IPS DF 4.7 (cell line): ENCODE measurements around the gene GMFB.

Experiments used
- DNase-seq: peaks from one replicate; pipeline ENCODE4 v3.0.0-alpha.2; 2013; ENCODE audit warnings: low spot score; ENCODE audit errors: extremely low read depth

Gene GMFB

DNA sequence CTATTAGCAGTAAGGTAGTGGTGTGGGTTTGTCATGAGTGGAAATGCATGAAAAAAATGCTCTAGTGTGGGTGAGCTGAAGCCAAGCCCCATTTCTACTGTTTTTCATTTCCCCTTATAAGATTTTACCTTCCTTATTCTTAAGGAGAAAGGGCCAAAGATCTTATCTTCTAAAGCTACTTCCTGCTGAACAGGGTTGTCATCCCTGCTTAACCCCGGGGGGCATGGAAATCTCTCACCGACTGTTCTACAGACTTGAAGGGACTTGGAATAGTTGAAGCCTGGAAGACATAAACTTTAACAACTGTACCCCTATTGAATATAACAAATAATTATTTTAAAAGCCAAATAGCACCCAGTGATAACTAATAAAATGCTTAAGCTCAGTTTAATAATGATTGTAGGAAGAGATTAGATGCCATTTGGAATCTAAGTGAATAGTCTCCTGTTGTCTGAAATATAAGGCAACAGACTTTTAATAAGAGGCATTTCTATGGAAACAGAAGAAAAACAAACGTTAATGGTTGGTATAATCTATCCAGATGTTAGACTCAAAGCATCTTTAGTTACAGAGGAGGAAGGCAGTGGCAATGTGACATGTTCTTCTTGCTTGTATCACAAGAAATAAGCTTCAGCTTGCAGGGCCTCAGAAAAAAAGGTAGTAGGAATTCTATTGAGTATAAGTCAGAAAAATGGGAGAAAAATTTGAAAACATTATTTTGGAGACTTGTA is 1.8 kb upstream of the GMFB start:
- DNase-seq, result no peak

- DNase-seq, result no peak
Measured at GRCh38 chr14:54489731-54490444, 1.1 kb upstream of the GMFB start.

DNA sequence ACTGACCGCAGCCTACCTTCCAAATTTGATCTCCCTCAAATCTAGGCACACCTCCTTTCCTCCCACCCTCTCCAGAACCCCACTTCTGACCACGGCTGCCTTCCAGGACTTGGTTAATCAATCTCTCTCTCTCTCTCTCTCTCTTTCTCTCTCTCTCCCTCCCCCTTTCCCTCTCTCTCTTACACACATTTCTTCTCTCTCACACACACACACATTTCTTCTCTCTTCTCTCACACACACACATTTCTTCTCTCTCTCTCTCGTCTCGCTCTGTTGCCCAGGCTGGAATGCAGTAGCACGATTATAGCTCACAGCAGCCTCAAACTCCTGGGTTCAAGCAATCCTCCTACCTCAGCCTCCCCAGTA is 521 bp upstream of the GMFB start:
- no peak for DNase-seq

DNA sequence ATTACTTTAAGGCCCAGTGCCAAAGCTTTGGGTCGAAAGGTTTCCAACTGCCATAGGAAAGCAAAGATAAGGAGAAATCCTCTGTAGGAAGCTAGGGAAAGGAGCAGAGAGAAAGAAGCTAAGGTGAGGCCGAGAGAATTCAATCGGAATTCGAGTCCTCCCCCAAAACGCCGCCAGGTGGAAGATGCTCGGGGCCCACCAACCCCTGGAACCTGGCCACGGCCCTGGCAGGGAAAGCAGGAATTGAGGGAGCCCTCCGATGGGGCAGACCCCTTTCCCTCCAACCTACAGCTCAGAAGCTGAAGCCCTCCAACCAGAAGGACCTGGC is 498 bp downstream of the GMFB start:
- DNase-seq, result no peak

- DNase-seq, result no peak
Measured at GRCh38 chr14:54487771-54488170, 1.0 kb downstream of the GMFB start.

- no peak for DNase-seq
Measured at GRCh38 chr14:54486685-54487084, 2.1 kb downstream of the GMFB start.

GRCh38 chr14:54483846-54484245 is 4.9 kb downstream of the GMFB start:
- no peak for DNase-seq

DNA sequence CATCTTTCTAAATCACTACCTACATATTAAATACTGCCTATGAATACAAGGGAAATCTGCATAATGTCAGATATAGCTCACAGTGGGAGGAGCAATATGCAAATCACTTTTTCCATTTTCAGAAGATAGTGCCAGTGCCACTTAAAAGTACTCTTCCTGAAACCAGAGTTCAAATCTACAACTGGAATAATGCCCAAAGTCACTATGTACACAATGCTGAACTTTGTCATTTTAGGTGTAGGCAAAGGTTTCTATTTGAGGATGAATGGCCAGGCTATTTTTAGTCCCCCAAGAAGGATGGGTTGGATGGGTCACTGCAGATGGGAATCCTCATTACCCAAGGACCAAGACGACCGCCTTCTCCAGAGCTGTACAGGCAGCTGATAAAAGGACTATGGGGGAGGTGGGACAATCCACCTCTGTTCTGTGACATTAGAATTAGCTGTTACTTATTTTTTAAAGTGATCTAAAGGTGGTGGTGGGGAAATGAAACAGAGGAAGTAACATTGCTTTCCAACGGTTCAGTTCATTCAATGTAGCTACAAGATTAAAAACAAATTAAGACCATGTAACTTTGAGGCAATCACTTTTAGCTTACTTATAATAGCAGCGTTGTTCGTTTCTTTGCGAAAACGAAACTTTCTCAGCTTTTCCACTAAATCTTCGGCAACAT is 5.6 kb downstream of the GMFB start:
- DNase-seq, result no peak

- no peak for DNase-seq
Measured at GRCh38 chr14:54481695-54482094, 7.1 kb downstream of the GMFB start.

DNA sequence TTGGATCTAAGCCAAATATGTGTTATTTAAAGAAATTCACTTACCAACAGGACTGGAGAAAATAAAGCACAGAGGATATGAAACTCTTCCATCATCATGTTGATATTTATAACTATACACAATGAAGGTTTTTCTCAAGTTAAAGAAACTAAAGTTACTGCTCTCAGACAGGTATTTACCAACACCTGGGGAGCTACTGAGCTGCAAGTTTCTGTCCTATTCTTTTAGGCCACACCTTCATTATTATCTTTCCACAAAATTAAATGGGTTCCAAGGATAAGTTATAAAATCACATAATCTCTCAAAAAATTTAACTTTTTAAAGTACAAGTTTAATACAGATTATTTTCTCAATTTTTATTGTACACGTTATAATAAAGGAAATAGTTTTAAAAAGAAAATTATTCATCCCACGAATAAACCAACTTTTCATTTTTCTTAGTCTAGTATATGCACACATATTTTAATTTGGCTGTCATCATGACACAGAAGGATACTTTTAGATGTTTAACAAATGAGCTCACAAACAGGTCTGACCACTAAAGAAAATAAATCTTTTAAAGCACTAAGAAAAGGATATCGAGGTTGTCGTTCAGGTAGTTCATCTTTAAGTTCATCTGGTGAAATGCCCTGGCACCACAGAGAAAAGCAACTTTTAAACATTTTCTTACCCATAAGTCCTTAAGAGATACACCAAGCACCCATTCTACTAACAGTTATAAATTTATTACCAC is 7.8 kb downstream of the GMFB start:
- no peak for DNase-seq

- DNase-seq, result no peak
Measured at GRCh38 chr14:54478636-54479215, 10.1 kb downstream of the GMFB start.

- DNase-seq, result no peak
Measured at GRCh38 chr14:54475911-54476310, 12.9 kb downstream of the GMFB start.

- no peak for DNase-seq
Measured at GRCh38 chr14:54475187-54475899, 13.4 kb downstream of the GMFB start.

- no peak for DNase-seq
Measured at GRCh38 chr14:54474232-54474793, 14.5 kb downstream of the GMFB start.

DNA sequence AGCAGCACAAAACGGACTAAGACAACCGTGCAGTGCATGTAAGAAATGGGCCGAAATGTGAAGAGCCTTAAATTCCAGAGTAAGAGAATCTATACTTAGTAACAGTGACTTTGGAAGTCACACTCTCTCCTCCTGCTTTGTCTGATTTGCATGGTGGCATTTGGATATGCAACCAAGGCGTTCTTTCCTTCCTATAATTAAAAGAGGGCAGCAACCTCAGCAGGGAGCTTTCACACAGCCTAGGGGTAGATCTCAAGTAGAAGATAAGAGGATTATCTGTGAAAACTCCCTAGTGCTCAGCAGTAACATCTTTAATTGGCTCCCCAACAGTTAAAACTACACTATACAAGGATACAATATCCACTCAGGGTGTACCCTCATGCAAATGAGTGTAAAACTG is 16.5 kb downstream of the GMFB start:
- no peak for DNase-seq

- no peak for DNase-seq
Measured at GRCh38 chr14:54471641-54472040, 17.1 kb downstream of the GMFB start.

- DNase-seq, result no peak
Measured at GRCh38 chr14:54470701-54471100, 18.1 kb downstream of the GMFB start.

GRCh38 chr14:54467280-54467679 is 21.5 kb downstream of the GMFB start:
- no peak for DNase-seq

- DNase-seq, result no peak
Measured at GRCh38 chr14:54465654-54466053, 23.1 kb downstream of the GMFB start.

GRCh38 chr14:54462048-54462447 is 26.7 kb downstream of the GMFB start:
- DNase-seq, result no peak

DNA sequence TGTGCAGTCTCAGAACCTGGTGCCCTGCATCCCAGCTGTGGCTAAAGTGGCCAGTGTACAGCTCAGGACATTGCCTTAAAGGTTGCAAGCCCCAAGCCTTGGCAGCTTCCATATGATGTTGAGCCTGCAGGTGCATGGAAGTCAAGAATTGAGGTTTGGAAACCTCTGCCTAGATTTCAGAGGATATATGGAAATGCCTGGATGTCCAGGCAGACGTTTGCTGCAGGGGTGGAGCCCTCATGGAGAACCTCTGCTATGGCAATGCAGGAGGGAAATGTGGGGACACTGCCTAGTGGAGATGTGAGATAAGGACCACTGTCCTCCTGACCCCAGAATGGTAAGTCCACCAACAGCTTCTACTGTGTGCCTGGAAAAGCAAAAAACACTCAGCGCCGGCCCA is 29.7 kb downstream of the GMFB start:
- no peak for DNase-seq
